H1 (cell line): ENCODE measurements around the gene TMEM163. TPM values are rescaled to one million over a fixed set of nuclear protein-coding genes. Genes with fewer than 3 reads are reported as not detected.
A peak's percentile ranks its signal among the peaks of the same experiment; 100 is the strongest.

Source experiments
- CTCF ChIA-PET: fragments of 300-600 bp; sonication (Branson Sonifier 250); formaldehyde crosslinking; loops from one replicate; lab custom pipeline; 2021; ENCODE audit not compliant: partially characterized antibody; lab: Charles Lee
- POLR2A ChIA-PET: fragments of 300-600 bp; sonication (Branson Sonifier 250); formaldehyde crosslinking; loops from one replicate; lab custom pipeline; 2021; ENCODE audit warnings: inconsistent platforms; ENCODE audit not compliant: partially characterized antibody; lab: Charles Lee
- DNase-seq, 2 experiments: peaks; one replicate each; pipeline versions ENCODE4 v3.0.0 to v3.0.0-alpha.2; 2010 to 2022; ENCODE audit warnings: low spot score in 2 of 2, low read depth in 1 of 2, mixed read lengths in 1 of 2
- FAIRE-seq: peaks from 2 replicates; lab custom pipeline; 2011; peaks lifted over from hg19 to GRCh38; lab: Jason Lieb, UNC
- H2AFZ ChIP-seq: 2 replicates; pipeline ENCODE4 v1.8.1; 2012; ENCODE audit warnings: low read length, inconsistent platforms
- H2AK5ac ChIP-seq: 2 replicates; pipeline ENCODE4 v1.6.1; 2013; ENCODE audit warnings: low read depth, low read length
- H2BK120ac ChIP-seq: replicated peaks from 2 replicates; pipeline ENCODE3; 2013; ENCODE audit warnings: low read depth, low read length, inconsistent platforms
- H2BK12ac ChIP-seq: 2 replicates; pipeline ENCODE4 v1.6.1; 2013; ENCODE audit warnings: low read depth, low read length
- H2BK15ac ChIP-seq: 2 replicates; pipeline ENCODE4 v1.6.1; 2013; ENCODE audit warnings: low read length
- H2BK20ac ChIP-seq: 2 replicates; pipeline ENCODE4 v1.6.1; 2013; ENCODE audit warnings: low read length
- H2BK5ac ChIP-seq: 2 replicates; pipeline ENCODE4 v1.6.1; 2013; ENCODE audit warnings: low read depth, low read length
- H3K14ac ChIP-seq: 2 replicates; pipeline ENCODE4 v1.6.1; 2013; ENCODE audit warnings: inconsistent platforms; ENCODE audit not compliant: insufficient read length
- H3K18ac ChIP-seq: 2 replicates; pipeline ENCODE4 v1.6.1; 2013; ENCODE audit warnings: low read length; ENCODE audit errors: extremely low read depth
- H3K23ac ChIP-seq: 2 replicates; pipeline ENCODE4 v1.6.1; 2013; ENCODE audit warnings: inconsistent platforms; ENCODE audit not compliant: insufficient read length
- H3K23me2 ChIP-seq: 2 replicates; pipeline ENCODE4 v1.6.1; 2013; ENCODE audit warnings: low read depth, low read length
- H3K27ac ChIP-seq: 2 replicates; pipeline ENCODE4 v1.6.1; 2011; ENCODE audit warnings: low read depth, low read length, inconsistent platforms
- H3K27me3 ChIP-seq, 4 experiments: replicated peaks in 1 of 4; 1 replicate in 1 of 4; 2 replicates in 3 of 4; pipeline versions ENCODE4 v1.6.1 to v1.8.1; 2011 to 2013; ENCODE audit warnings: low read length in 3 of 4, mild to moderate bottlenecking in 3 of 4, inconsistent platforms in 2 of 4, mixed read lengths in 2 of 4, moderate library complexity in 1 of 4; ENCODE audit not compliant: control insufficient read depth in 3 of 4, insufficient read depth in 3 of 4; ENCODE audit errors: extremely low read depth in 1 of 4
- H3K36me3 ChIP-seq, 4 experiments: 2 replicates each; pipeline versions ENCODE4 v1.6.1 to v1.8.1; 2011 to 2013; ENCODE audit warnings: mild to moderate bottlenecking in 4 of 4, low read length in 3 of 4, moderate library complexity in 2 of 4, control low read depth in 1 of 4, inconsistent platforms in 1 of 4; ENCODE audit not compliant: insufficient read depth in 4 of 4, control insufficient read depth in 2 of 4
- H3K4ac ChIP-seq: replicated peaks from 2 replicates; pipeline ENCODE3; 2013; ENCODE audit warnings: low read length, low read depth, mixed read lengths, inconsistent platforms; ENCODE audit not compliant: insufficient read length
- H3K4me1 ChIP-seq, 4 experiments: replicated peaks in 1 of 4; 1 replicate in 1 of 4; 2 replicates in 3 of 4; pipeline versions ENCODE4 v1.6.1 to v1.8.1; 2011 to 2013; ENCODE audit warnings: low read length in 3 of 4, inconsistent platforms in 2 of 4, mixed read lengths in 1 of 4; ENCODE audit not compliant: insufficient read depth in 4 of 4, control insufficient read depth in 3 of 4
- H3K4me2 ChIP-seq, 2 experiments: 2 replicates each; pipeline versions ENCODE4 v1.6.1 to v1.8.1; 2011 to 2013; ENCODE audit warnings: low read depth in 2 of 2, low read length in 2 of 2, control low read depth in 1 of 2, inconsistent platforms in 1 of 2, mild to moderate bottlenecking in 1 of 2; ENCODE audit not compliant: insufficient read depth in 1 of 2
- H3K4me3 ChIP-seq, 4 experiments: fragments of 200-600, 300-600 bp in 1 of 4; sonication (generic), shearing (Covaris generic), sonication (Bioruptor Twin) in 1 of 4; 2 replicates each; pipeline versions ENCODE4 v1.5.1 to v1.8.1; 2011 to 2016; ENCODE audit warnings: low read length in 4 of 4, low read depth in 3 of 4, control low read depth in 2 of 4, inconsistent platforms in 2 of 4, mild to moderate bottlenecking in 2 of 4, mixed read lengths in 1 of 4, moderate library complexity in 1 of 4; ENCODE audit not compliant: insufficient read depth in 2 of 4; ENCODE audit errors: extremely low read depth in 1 of 4
- H3K56ac ChIP-seq: replicated peaks from 2 replicates; pipeline ENCODE3; 2013; ENCODE audit warnings: low read depth, mild to moderate bottlenecking, mixed read lengths, low read length, inconsistent platforms; ENCODE audit not compliant: insufficient read length
- H3K79me1 ChIP-seq: 2 replicates; pipeline ENCODE4 v1.6.1; 2013; ENCODE audit warnings: low read depth, low read length, control low read depth
- H3K79me2 ChIP-seq, 2 experiments: 2 replicates each; pipeline versions ENCODE4 v1.6.1 to v1.8.1; 2012 to 2013; ENCODE audit warnings: low read length in 2 of 2, mild to moderate bottlenecking in 2 of 2, inconsistent platforms in 1 of 2; ENCODE audit not compliant: insufficient read depth in 2 of 2, control insufficient read depth in 1 of 2
- H3K9ac ChIP-seq, 4 experiments: replicated peaks in 1 of 4; 1 replicate in 1 of 4; 2 replicates in 3 of 4; pipeline versions ENCODE4 v1.6.1 to v1.8.1; 2011 to 2013; ENCODE audit warnings: low read depth in 3 of 4, low read length in 3 of 4, control low read depth in 2 of 4, mild to moderate bottlenecking in 2 of 4, moderate library complexity in 2 of 4, inconsistent platforms in 1 of 4; ENCODE audit errors: extremely low read depth in 1 of 4
- H3K9me3 ChIP-seq, 2 experiments: 2 replicates each; pipeline versions ENCODE4 v1.6.1 to v1.8.1; 2012 to 2013; ENCODE audit warnings: mild to moderate bottlenecking in 2 of 2, moderate library complexity in 2 of 2, control low read depth in 1 of 2, inconsistent platforms in 1 of 2, low read depth in 1 of 2, low read length in 1 of 2, mixed read lengths in 1 of 2; ENCODE audit not compliant: insufficient read depth in 2 of 2
- H4K20me1 ChIP-seq, 2 experiments: replicated peaks in 1 of 2; 2 replicates each; pipeline versions ENCODE3 to v1.8.1; 2011 to 2013; ENCODE audit warnings: inconsistent platforms in 2 of 2, low read length in 2 of 2, mild to moderate bottlenecking in 1 of 2; ENCODE audit not compliant: insufficient read depth in 2 of 2, control insufficient read depth in 1 of 2
- H4K5ac ChIP-seq: 2 replicates; pipeline ENCODE4 v1.6.1; 2013; ENCODE audit warnings: low read length, low read depth, mixed read lengths, inconsistent platforms; ENCODE audit not compliant: insufficient read length
- H4K8ac ChIP-seq: 2 replicates; pipeline ENCODE4 v1.8.0; 2013; ENCODE audit warnings: mild to moderate bottlenecking, moderate library complexity, low read length, inconsistent platforms; ENCODE audit not compliant: insufficient read depth; ENCODE audit errors: extremely low read depth
- H4K91ac ChIP-seq: replicated peaks from 2 replicates; pipeline ENCODE3; 2013; ENCODE audit warnings: low read length, mixed read lengths, inconsistent platforms; ENCODE audit not compliant: insufficient read length
- E2F6 ChIP-seq: IDR thresholded peaks from 2 replicates; pipeline ENCODE4 v1.6.1; 2012; ENCODE audit warnings: inconsistent platforms
- KDM1A ChIP-seq: fragments of 200-600, 300-600 bp; sonication (generic); IDR thresholded peaks from 2 replicates; pipeline ENCODE4 v1.7.1; 2016; ENCODE audit warnings: mild to moderate bottlenecking, low read length, borderline replicate concordance
- NANOG ChIP-seq: IDR thresholded peaks from 2 replicates; pipeline ENCODE4 v1.6.1; 2011; ENCODE audit warnings: low read length, low read depth, mild to moderate bottlenecking, inconsistent platforms; ENCODE audit not compliant: insufficient read depth, poor library complexity, severe bottlenecking
- NRF1 ChIP-seq: IDR thresholded peaks from 2 replicates; pipeline ENCODE4 v1.6.1; 2011; ENCODE audit warnings: mild to moderate bottlenecking, low read depth, low read length, improper control_type of control experiment
- RFX5 ChIP-seq: IDR thresholded peaks from 2 replicates; pipeline ENCODE4 v1.6.1; 2011; ENCODE audit warnings: low read depth, low read length, improper control_type of control experiment, borderline replicate concordance
- WGBS, 2 experiments: shearing (Covaris generic) in 1 of 2; methylation state at CpG; one replicate each; pipeline versions ENCODE4 v1.1.6 to v1.1.7; 2013 to 2015; ENCODE audit warnings: low lambda C conversion rate in 2 of 2, mixed read lengths in 2 of 2, inconsistent platforms in 1 of 2, low coverage in 1 of 2, missing lambda C conversion rate in 1 of 2; ENCODE audit not compliant: insufficient replicate concordance in 2 of 2, insufficient coverage in 1 of 2, insufficient read length in 1 of 2; ENCODE audit errors: extremely low coverage in 1 of 2, missing lambda C conversion rate in 1 of 2; 5-methylcytosine and 5-hydroxymethylcytosine counted together
- polyA plus RNA-seq, 7 experiments: library from polyadenylated mRNA; depleted of rRNA in 3 of 7; stranded (reverse) in 5 of 7; unstranded in 2 of 7; fragments of >200 nt in 5 of 7; fragments of 200-250 nt in 2 of 7; gene quantifications; 1 replicate in 5 of 7; 2 replicates in 1 of 7; 4 replicates in 1 of 7; pipeline versions ENCODE4 v1.2.1 to v1.2.3, GENCODE V29; 2011 to 2013; ENCODE audit warnings: missing spikeins in 2 of 7, mixed read lengths in 2 of 7
- total RNA-seq: library from RNA; stranded (reverse); fragmentation: NEBNext Ultra II Directional; extraction: Animal tissue kit (Norgen Biotek cat#: 25700); gene quantifications from 2 replicates; pipeline ENCODE4 v1.2.1, GENCODE V29; 2021

TMEM163 gene
- total and polyA plus RNA-seq, 2 of the 8 experiments (the other 6 are each of a cell fraction or from before 2014, with no cell fraction given) = 2.8 to 3.2 TPM

DNA sequence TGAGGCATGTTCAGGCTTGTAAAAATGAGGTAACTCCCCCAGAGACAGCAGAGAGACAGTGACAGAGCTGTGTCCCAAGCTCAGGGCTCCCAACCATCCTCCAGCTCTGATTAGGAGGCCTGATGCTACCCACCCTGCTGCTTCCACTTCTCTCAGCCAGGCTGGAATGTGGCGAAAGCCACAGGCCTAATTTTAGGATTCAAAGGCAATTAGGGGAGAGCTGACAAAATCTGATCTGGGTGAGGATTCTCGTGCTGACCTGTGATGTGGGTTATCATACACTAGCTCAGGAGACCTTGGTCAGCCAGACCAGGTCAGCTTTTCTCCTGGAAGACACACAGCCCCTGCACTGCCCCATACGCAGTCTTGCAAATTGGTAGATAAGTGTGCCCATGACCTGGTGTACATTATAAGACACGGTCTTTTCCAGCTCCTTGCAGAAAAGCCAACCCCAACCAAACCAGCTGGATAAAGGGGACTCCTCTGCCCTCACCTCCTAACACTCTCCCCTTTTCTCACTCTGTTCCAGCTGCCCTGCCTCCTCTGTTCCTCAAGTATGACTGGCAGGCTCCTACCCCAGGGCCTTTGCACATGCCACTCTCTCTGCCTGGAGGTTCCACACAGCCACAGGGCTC, 239.0 kb downstream of the TMEM163 start:
- H2AK5ac ChIP-seq = no peak overlapping the region
- H3K4ac ChIP-seq = no peak overlapping the region
- no peak overlapping the region for H3K18ac ChIP-seq
- POLR2A ChIA-PET = no interaction called here
- no peaks in the 10 kb centered on the region for H3K4me1 ChIP-seq
- no peaks in the 10 kb centered on the region; a peak in 1 of 7 replicates for H3K27me3 ChIP-seq
- no peak overlapping the region for H2BK120ac ChIP-seq
- no peak overlapping the region for H2BK12ac ChIP-seq
- H3K4me3 ChIP-seq = no peak overlapping the region
- H3K23ac ChIP-seq = no peak overlapping the region
- H3K56ac ChIP-seq = no peak overlapping the region
- H2BK20ac ChIP-seq = no peak overlapping the region
- H2BK15ac ChIP-seq = no peak overlapping the region
- no peak overlapping the region for H2AFZ ChIP-seq
- CTCF ChIA-PET = interaction anchor here (1.2 to 3.2 kb wide), 4 partner anchors 10 to 29 kb away, joined by 4 to 13 read pairs (median 8); no protein-coding TSS in a partner anchor
- H4K20me1 ChIP-seq = no peaks in the 10 kb centered on the region
- no peaks in the 10 kb centered on the region for H3K79me1 ChIP-seq
- FAIRE-seq = no peak
- TF ChIP-seq NRF1 = no peak
- TF ChIP-seq KDM1A = peak; percentile 40; the same call in 1 of the 2 replicates
- no peak for TF ChIP-seq NANOG
- no peak for TF ChIP-seq E2F6
- TF ChIP-seq RFX5 = no peak
- no peak for DNase-seq
- H3K23me2 ChIP-seq = no peaks in the 10 kb centered on the region
- H3K79me2 ChIP-seq = no peaks in the 10 kb centered on the region
- no peak overlapping the region for H3K27ac ChIP-seq
- H3K14ac ChIP-seq = no peak overlapping the region
- H4K91ac ChIP-seq = no peak overlapping the region
- no peak overlapping the region for H2BK5ac ChIP-seq
- no peak overlapping the region for H3K9ac ChIP-seq
- WGBS, 2 experiments = 87% methylated on average over 4 of the region's 4 CpGs; no CpG with 5 or more reads in 1 of the 2 experiments
- no peak overlapping the region for H4K8ac ChIP-seq
- H3K9me3 ChIP-seq = no peaks in the 10 kb centered on the region
- no peak overlapping the region for H4K5ac ChIP-seq
- H3K36me3 ChIP-seq = no peaks in the 10 kb centered on the region
- H3K4me2 ChIP-seq = no peak overlapping the region
